HG03469 (cell line): ENCODE results near the gene RUSC2.
"Not testable (repeated sequence)": the region's sequence is repeated elsewhere in the genome, so short reads cannot be mapped to it uniquely, and the experiment has no call there.

Source experiments
- ATAC-seq: cut with Tn5 transposase; IDR thresholded peaks from one replicate; pipeline ENCODE4 v1.9.1; 2021; ENCODE audit warnings: mild to moderate bottlenecking, moderate library complexity, moderate number of reproducible peaks; ENCODE audit not compliant: unreplicated experiment

Gene RUSC2, protein sequence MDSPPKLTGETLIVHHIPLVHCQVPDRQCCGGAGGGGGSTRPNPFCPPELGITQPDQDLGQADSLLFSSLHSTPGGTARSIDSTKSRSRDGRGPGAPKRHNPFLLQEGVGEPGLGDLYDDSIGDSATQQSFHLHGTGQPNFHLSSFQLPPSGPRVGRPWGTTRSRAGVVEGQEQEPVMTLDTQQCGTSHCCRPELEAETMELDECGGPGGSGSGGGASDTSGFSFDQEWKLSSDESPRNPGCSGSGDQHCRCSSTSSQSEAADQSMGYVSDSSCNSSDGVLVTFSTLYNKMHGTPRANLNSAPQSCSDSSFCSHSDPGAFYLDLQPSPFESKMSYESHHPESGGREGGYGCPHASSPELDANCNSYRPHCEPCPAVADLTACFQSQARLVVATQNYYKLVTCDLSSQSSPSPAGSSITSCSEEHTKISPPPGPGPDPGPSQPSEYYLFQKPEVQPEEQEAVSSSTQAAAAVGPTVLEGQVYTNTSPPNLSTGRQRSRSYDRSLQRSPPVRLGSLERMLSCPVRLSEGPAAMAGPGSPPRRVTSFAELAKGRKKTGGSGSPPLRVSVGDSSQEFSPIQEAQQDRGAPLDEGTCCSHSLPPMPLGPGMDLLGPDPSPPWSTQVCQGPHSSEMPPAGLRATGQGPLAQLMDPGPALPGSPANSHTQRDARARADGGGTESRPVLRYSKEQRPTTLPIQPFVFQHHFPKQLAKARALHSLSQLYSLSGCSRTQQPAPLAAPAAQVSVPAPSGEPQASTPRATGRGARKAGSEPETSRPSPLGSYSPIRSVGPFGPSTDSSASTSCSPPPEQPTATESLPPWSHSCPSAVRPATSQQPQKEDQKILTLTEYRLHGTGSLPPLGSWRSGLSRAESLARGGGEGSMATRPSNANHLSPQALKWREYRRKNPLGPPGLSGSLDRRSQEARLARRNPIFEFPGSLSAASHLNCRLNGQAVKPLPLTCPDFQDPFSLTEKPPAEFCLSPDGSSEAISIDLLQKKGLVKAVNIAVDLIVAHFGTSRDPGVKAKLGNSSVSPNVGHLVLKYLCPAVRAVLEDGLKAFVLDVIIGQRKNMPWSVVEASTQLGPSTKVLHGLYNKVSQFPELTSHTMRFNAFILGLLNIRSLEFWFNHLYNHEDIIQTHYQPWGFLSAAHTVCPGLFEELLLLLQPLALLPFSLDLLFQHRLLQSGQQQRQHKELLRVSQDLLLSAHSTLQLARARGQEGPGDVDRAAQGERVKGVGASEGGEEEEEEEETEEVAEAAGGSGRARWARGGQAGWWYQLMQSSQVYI (N-terminal part only)

DNA sequence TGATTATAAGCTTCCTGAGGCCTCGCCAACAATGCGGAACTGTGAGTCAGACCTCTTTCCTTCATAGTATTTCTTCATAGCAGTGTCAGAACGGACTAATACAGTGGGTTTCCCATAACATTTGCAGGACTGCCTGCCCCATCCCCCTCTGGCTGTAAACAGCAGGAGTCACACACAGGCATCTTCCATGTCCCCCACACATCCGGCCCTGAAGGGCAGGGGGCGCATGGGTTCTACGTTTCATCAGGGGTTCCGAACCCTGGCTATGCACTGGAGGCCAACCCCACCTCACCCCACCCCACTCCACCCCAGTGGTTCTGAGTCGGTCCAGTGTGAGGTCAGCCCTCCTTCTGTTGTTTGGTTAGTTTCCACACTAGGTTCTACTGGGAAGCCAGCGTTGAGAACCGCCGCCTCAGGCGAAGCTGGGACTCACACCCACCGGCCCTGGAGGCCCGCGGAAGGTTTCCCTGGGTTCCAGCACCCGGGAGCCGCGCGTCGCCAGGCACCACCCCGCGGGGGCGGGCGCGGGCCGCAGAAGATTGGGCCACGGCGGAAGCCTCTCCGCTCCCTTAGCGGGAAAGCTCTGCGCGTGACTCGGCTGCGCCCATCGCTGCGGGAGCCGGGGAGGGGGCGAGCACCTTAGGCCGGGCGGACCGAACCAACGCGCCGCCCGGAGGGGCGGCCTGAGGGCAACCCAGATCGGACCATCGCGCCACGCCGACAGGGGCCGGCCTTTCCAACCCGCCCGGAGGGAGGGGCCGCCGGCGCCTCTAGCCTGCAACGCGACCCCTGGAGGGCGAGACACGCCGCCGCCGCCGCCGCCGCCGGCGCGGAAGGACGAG lies at the start of gene RUSC2:
Gene RUSC2, plus strand, starts transcription at position 799 of the 842 bp plus-strand sequence. CDS start 56,411 bp downstream, outside the sequence.
- ATAC-seq, result no peak

DNA sequence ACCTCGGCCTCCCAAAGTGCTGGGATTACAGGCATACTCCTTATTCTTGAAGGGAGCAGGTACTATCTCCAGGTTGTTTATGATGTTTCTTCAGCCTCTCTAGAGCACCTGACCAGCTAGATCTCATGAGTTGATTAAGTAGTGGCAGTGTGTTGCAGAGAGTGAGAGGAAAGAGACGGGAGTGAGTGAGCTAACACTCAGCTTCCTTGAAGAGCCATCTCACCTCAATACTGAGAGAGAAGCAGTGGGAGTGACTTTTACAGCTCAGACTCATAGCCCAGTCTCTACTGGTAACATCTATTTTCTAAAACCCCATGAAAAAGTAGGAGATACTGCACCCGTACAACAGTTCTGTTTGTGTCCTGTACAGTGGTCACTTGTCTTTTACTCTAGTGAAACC lies 43.9 kb upstream of the RUSC2 start:
- no peak for ATAC-seq

DNA sequence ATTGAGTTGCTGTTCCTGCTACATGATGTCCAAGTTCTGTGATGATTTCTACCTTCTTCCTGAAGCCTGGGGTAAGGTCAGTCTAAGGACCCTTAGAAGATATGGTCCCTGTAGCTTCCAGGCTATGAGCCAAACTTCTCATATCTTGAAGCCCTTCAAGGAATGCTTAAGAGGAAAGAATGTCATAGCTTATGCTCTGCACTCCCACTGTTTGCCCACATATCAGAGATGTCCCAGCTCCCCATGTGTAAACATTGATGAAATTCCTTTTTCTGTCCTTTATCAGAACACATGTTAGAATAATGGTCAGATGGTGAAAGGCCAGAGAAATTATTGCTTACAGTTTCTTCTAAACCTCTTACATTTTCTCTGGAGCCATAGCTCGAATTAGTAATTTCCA lies 41.4 kb upstream of the RUSC2 start:
- ATAC-seq, result no peak

DNA sequence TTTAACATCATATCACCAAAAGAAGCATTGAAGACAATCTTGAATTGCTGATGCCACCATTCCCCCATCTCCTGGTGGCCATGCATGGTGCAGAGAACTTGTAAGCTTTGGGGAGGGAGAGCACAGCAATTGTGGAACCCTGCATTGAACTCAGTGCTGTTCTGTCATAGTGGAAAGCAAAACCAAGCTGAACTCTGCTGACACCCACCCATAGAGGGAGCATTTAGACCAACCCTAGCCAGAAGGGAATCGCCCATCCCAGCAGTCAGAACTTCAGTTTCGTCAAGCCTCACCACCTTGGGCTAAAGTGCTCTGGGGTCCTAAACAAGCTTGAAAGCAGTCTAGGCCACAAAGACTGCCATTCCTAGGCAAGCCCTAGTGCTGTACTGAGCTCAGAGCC lies 37.4 kb upstream of the RUSC2 start:
- ATAC-seq, result no peak

DNA sequence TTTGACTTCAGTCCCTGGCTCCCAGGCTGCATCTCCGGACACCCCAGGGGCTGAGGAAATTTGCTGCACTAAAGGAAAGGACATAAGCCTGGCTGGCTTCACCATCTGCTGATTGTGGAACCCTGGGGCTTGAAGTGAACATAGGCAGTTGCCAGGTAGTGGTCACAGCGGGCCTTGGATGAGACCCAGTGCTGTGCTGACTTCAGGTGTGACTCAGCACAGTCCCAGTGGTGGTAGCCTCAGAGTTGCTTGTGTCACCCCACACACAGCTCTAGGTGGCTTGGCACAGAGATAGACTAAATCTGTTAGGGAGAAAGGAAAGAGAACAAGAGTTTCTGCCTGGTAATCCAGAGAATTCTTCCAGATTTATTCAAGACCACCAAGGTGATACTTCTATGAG lies 36.1 kb upstream of the RUSC2 start:
- ATAC-seq, result no peak

DNA sequence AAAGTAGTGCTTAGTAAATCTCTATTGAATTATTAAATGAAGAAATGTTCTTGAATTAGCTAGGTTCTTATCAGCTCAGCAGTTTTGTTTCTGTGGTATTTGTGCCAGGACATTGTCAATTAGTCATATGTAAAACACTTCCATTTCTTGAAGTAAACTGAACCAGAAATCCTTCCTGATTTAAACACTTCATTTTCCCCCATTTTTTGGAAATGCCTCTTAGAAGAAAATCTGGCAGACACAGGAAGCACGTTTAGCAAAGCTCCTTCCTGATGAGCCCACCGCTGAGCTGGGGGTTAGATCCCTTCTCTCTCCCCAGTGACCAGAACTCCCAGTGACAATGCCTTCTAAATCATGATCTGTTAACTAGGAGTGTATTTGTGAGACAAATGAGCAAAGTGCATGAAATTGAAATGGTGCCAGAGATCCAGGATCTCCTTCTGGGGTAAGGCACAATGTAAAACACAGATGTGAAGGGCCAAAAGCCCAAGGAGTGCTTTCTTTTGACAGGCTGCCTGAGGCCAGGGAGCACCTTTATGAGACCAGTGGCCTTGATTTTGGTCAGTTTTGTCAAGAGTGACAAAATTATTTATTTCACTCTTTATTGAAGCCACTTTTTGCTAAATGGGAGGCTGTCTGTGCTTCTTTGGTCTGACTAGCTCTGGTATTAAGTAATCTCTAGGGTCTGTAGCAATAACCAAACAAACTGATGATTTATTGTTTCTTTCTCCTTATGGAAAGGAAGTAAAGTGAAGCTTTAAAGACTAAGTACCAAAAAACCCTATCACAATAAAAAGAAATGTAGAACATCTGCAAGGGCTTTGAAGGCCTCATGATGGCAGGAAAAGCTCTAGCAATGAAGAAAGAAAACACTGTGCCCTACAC lies 25.5 kb upstream of the RUSC2 start:
- ATAC-seq, result no peak

DNA sequence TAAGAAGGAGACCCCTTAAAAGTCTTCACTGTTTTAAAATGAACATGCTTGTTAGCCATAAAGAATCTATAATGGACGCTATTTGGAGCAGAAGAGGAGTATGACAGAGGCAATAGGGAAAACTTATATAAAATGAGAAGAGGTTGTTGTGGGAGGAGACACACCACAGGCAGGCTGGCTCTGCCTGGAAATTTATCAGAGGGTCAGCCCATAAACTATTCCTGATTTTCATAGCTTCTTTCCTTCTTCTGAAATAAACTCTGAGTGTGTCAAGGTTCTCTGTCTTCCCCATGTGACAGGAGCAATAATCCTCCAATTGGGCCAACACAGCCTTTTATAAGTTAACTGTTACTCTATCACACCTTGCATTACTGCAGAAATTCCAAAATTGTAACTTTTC lies 19.6 kb upstream of the RUSC2 start:
- ATAC-seq, result no peak

DNA sequence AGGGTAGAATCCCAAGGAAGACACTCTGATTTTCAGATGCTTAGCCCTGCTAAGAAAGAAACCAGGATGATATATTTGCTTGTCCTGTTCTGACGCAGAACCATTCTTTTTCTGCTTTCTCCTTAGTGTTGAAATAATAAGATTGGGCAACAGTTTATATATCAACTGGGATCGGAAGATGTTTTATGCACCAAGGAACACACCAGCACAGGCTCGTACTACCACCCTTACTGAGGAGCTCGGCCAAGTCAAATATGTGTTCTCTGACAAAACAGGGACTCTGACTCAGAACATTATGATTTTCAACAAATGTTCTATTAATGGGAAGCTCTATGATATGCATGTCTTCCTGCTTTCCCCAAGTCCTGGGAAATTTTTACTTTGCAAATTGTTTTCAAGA lies 19.0 kb upstream of the RUSC2 start:
- no peak for ATAC-seq

DNA sequence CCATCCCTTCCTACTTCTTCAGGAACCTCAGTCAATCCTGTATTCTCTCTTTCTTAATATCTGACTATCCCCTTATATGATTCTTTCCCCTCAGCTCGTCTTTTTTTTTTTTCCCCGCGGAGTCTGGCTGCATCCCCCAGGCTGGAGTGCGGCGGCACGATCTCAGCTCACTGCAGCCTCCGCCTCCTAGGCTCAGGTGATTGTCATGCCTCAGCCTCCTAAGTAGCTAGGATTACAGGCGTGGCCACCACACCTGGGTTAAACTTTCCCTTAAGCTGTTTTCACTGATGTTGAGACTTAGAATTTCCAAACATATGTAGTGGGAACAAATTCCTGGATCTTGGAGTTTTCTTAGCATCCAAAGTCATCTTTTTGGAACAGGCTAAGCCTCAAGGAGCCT lies 13.3 kb upstream of the RUSC2 start:
- ATAC-seq, result no peak

DNA sequence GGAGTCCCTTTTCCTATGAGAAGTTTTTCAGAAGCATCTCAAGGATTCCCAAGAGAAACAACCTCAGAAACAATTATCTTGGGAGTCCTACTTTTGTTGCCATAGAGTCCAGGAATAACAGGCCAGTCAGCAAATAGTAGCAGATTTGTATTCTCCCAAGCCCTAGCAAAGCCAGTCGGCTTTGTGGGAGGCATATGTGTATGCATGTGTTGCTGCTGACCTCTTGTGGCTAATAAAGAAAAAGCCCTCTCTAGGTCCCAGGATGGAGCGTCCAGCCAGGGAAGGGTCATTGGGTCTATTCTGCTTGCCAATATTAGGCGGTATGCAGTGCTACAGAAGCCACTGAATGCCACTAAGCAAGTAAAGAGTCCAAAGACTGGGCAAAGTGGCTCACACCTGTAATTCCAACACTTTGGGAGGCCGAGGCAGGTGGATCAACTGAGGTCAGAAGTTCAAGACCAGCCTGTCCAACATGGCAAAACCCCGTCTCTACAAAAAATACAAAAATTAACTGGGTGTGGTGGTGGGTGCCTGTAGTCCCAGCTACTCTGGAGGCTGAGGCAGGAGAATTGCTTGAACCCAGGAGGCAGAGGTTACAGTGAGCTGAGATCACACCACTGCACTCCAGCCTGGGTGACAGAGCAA lies 12.6 kb upstream of the RUSC2 start:
- not testable (repeated sequence) for ATAC-seq

DNA sequence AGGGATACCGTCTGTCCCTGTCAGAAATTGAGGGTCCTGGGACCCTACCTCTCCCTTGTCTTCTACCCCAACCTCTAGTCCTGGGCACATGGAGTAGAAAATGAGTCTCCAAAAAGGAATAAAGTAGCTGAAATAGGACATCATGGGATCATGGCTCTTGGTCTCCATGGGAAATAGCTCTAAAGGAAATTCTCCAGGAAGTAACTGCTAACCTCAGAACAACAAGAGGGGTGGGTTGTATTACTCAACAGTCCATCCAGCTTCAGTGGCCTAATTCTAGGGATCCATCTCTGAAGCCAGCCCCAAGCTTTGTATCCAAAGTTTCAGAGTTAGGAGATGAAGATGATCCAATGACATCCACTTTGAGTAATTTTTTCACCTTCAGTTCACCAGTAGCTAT lies 11.0 kb upstream of the RUSC2 start:
- ATAC-seq, result no peak

DNA sequence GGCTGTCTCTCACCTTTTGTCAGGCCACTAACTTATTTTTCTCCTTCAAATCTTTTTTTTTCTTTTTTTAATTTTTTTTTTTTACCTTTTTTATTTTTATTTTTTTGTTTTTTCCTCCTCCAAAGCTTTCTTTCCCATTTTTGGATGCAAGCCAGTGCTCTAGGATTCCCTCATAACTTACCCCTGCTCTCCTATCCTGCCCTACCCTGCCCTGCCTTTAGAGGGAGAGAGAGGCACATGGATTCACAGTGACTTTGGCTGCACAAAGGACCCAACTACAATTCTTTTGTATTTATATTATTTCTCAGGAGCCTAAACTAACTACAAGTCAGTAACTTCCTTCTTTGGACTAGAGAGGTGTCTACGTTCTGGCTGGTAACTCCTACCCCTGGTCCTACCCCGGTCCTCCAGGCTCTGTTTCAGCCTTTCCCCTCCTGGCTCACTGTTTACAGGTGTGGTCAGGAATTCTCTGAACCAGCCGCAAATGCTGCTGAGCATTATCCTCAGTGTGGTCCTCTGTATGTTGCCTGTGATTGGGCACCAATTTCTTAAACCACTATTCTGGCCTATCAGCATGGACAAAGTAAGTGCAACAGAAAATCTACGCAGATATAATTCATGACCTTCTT lies 8.4 kb upstream of the RUSC2 start:
- ATAC-seq, result no peak

DNA sequence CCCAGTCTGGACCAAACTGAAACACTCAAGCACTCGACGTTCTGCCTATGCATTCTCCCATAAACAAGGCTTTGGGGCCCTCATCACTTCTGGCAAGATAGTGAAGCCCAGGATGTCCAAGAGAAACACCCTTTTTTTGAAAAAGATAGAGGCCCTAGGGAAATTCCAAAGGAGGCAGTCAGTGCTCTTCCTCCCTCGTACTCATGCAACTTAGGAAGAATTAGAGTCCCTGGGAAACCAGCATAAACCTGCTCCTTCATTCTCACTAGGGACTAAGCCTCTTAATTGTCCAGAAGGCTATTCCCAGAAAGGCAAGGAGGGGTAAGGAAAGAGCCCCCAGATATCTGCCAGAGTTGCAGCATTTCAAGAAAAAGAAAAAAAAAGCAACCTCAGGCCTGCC lies 7.8 kb upstream of the RUSC2 start:
- no peak for ATAC-seq

DNA sequence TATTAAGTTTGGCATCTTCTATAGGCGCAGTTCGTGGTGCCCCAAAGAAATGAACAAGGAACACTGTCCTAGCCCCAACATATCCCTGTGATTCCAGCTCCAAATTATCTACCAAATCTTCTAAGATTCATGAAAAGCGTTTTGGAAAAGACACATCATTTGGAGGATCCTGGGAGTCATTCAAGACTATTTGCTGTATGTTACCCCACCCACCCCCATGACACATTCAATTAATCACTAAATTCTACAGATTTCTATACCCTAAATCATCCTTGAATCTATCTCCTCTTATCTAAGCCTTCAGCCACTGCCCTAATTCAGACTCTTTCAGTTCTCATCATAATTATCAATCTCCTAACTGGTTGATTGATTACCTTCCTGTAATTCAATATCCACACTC lies 5.5 kb upstream of the RUSC2 start:
- ATAC-seq, result no peak

DNA sequence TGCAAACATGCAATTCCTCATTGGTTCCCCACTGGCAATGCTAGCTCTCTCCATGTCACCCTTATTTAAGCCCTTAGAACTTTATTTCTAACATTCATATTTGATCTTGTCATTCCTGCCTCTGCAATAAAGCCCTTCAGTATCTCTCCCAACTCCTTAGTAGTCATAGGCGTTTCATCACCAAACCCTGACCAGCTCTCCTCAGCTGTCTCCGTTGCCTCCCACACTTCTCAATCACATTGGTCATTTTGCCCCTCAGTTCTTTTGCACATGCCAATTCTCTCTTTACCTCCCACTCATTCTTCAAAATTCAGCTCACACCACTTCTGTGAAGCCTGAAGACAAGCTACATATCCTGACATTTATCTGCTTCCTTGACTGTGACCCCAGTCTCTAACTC lies 2.8 kb upstream of the RUSC2 start:
- ATAC-seq, result no peak

DNA sequence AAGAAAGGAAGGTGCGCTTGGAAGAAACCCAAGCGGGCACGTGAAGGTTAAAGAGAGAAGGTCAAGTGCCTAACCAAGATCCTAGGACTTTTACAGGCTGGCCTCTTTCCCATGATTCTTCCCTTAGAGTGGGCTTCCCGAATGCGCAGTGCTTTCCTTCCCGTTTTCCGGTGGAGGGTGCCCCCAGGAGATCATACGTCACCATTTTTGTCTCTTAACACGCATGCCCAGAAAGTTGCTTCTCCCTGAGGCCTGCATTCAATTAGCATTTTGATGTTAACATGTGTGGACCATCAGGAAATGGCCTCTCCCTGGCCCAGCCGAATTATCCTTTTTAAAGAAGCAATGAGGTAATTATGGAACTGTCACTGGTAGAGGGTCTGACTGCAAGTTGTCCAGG lies 1.9 kb upstream of the RUSC2 start:
- no peak for ATAC-seq

DNA sequence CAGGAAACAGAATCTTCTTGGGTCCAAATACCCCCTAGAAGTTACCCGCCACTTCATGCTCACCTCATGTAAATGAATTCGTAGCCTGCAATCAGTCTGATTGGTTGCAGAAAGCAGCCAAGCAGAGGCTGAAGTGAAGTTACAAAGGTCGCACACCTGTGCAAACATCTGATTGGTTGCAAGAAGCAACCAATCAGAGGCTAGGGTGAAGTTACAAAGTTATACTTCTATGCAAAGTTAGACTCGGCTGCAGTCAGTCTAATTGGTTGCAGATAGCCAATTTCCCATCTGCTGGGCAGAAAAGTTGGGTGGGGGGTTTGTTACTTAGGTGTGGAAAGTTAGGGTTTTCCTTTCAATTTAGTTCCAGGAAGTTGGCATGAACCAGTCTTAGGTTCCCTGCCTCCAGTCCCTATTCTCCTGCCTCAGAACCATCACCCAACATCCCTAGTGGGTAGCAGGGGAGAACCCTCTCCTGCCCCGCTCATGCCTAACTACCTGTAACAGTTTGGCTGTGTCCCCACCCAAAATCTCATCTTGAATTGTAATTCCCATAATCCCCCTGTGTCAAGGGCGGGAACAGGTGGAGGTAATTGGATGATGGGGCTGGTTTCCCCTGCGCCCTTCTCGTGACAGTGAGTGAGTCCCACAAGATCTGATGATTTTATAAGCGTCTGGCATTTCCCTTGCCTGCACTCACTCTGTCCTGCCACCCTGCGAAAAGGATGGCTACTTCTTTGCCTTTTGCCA lies 1.2 kb upstream of the RUSC2 start:
- no peak for ATAC-seq
